Fibroblast of skin of left biceps (primary cell): ENCODE measurements around the gene C2CD2.
"Not testable (repeated sequence)": the region's sequence is repeated elsewhere in the genome, so short reads cannot be mapped to it uniquely, and the experiment has no call there.

ENCODE experiments used
- DNase-seq, 2 experiments: peaks; one replicate each; pipeline ENCODE4 v3.0.0-alpha.2; 2013; ENCODE audit warnings: low read depth in 2 of 2

C2CD2 gene

GRCh38 chr21:41975391-41976272 lies 21.8 kb upstream of the C2CD2 start:
- no peak for DNase-seq

DNA sequence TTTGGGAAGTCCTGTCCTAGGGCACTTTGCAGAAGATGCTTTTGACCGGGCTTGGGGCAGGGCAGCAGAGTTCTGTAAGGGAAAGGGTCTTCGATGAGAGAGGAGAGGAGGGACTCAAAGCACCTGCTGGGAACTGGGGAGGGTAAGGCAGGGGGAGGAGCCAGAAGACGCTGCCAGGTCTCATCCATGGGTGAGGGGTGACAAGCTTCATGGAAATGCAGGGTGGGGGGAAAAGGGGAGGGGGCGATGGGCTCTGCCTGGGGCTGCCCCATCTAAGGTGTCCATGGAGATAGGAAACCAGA lies 20.9 kb upstream of the C2CD2 start:
- DNase-seq, result no peak

DNA sequence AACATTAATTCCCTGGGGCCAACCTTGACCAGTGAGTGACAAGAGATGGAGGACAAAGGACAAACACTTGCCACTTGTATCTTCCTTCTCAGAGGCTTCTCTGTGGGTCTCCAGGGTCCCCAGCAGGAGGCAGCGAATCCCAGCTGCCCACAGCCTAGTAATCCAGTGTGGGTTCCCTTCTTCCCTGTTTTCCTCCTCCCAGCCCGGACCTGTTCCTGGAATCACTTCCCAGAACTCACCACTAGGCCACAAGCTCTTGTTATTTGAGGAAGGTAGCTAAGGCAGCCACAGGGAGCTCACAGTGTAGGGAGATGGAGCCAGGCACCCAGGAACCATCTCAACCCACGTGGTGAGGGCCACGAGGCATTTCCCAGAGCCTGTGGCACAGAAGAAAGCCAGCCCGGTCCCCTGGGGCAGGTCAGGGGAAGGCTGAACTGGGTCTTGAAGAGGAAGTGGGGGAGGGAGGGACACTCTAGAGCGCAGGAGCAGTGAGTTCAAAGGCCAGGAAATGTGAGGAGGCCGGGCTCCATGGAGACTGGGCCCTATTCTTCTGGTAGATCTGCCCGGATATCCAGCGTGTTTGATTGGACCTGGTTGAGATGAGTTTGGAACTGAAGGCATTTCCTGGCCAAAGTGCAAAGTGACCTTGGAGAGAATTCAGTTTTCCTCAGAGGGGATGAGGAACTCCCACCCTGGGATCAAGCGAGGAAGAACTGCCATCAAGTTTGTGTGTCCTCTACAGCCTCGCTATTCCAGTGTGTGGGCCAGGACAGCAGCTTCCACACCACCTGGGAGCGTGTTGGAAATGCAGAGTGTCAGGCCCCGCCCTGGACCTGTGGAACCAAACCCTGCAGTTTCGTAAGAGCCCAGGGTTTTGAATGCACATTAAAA lies 20.3 kb upstream of the C2CD2 start:
- DNase-seq, result no peak

- no peak for DNase-seq
Measured at GRCh38 chr21:41973427-41973831, 19.6 kb upstream of the C2CD2 start.

- DNase-seq, result no peak
Measured at GRCh38 chr21:41972511-41973205, 18.8 kb upstream of the C2CD2 start.

- no peak for DNase-seq
Measured at GRCh38 chr21:41971891-41972290, 18.1 kb upstream of the C2CD2 start.

GRCh38 chr21:41970751-41971653 lies 17.2 kb upstream of the C2CD2 start:
- DNase-seq, result no peak

- DNase-seq, result no peak
Measured at GRCh38 chr21:41970106-41970391, 16.2 kb upstream of the C2CD2 start.

DNA sequence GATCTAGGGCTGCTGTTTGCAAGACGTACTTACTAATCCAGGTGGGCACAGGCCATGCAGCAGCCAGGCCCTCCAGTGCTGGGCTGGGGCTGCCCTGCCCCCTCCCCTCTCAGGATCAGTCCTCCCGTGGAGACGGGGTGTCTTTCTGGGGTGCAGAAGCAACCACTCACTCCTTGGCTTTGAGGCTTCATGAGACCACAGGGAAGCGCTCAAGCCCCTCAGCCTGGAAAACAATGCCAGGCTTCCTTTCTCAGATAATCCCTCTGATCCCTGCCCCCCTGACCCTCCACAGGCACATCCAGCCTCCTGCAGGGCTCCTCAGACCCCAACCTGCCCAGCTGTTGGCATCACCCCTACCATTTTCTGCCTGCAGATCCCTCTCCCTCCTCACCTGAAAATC lies 13.9 kb upstream of the C2CD2 start:
- DNase-seq, result no peak

DNA sequence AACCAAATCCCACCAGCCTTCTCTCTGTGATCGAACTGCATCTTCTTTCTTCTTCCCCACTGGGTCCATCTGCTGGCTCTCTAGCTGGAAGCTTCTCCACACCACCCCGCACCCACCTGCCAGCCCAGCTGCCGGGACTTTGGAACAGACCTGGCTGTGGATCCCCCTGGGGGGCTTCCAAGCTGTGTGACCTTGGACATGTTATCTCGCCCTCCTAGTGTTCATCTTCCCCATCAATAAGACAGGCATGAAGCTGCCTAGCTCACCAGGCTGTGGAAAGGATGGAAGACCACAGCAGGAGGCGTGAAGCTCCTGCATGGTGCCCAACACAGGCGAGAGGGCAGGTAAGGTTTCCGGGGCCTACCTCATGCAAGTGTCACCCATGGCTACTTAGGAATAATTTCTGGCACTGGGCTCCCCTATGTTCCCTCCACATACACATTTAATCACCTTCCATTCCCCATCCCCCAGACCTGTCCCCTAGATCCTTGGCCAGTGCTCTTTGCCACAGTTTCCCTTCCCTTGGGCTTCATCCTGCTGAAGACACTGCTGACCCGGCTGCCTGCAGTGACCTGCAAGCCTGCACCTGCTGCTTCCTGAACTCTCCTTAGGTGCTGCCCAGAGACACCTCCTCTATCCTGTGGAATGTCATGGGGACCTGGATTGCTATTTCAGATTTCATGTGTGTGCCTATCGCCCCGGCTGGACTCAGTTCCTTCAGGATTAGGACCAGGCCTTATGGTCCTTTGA lies 13.2 kb upstream of the C2CD2 start:
- DNase-seq, result no peak

DNA sequence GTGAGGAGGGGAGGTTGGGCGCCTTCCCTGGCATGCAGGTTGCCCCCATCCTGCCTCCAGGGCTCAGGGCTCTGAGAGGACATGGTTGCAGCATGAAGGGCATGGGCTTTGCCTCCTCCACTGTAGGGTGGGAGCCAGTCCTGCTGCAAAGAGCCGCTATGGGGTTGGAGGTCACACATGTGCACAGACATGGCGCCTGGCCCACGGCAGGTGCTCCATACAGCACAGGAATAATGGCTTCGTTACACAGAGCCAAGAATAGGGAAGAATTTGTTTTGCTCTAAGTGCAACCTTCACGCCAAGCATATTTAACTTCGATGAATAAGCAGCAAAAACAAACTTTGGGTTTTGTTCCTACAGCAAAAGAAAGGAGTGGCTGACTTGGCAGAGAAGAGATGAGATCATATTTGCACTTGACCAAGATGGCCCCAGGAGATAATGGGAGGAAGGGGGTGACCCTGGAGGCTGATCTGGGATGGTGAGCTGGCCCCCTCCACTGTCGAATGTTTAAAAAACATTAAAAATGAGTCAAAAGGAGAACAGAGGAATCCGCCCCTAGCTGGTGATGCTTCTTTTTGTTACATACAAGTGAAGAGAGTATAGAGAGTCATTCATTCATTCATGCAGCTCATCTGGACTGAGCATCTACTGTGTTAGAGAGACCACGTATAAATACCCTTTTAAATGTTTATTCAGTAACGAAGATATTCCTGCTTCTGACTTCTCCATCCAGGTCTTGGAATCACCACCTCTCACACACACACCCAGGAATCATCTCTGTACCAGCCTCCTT lies 12.4 kb upstream of the C2CD2 start:
- no peak for DNase-seq

- DNase-seq, result no peak
Measured at GRCh38 chr21:41965461-41966013, 11.7 kb upstream of the C2CD2 start.

GRCh38 chr21:41965045-41965444 lies 11.2 kb upstream of the C2CD2 start:
- DNase-seq, result no peak

GRCh38 chr21:41964171-41964570 lies 10.4 kb upstream of the C2CD2 start:
- DNase-seq, result no peak

DNA sequence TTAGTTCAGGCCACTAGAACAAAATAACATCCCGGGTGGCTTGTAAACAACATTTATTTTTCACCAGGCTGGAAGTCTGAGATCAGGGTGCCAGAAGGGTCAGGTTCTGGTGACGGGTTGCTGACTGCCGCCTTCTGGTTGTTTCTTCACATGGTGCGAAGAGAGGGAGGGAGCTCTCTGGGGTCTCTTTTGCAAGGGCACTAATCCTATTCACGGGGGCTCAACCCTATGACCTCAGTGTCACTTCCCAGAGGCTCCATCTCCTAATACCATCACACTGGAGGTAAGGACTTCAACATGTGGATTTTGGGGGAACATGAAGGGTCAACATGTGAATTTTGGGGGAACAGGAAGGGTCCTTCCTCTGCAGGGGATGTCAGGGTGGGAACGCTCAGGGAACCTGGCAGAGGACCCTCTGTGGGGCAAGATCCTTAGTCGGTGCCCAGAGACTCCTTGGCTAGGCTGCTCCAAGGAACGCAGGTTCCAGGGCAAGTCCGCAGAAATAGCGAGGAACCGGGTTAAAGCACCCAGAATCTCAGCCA lies 8.7 kb upstream of the C2CD2 start:
- no peak for DNase-seq

GRCh38 chr21:41961753-41962152 lies 7.9 kb upstream of the C2CD2 start:
- DNase-seq, result no peak

- DNase-seq, result no peak
Measured at GRCh38 chr21:41961282-41961701, 7.5 kb upstream of the C2CD2 start.

DNA sequence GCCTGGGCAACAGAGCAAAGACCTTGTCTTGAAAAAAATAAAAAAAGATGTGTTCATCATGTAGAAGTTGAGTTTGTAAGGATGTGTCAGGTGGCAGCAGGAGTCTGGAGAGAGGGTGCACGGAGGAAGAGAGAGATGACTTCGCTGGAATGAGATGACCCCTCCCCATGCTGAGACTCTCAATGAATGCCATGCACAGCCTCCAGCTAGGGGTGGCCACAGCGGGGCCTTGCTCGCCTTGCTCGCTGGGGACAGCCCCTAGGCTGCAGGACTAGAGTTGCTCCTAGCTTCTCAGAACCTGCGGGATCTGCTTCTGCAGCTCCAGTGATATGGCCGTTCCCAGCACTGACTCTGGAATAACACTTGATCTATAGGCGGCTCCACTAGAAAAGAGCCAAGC lies 6.6 kb upstream of the C2CD2 start:
- DNase-seq, result no peak

DNA sequence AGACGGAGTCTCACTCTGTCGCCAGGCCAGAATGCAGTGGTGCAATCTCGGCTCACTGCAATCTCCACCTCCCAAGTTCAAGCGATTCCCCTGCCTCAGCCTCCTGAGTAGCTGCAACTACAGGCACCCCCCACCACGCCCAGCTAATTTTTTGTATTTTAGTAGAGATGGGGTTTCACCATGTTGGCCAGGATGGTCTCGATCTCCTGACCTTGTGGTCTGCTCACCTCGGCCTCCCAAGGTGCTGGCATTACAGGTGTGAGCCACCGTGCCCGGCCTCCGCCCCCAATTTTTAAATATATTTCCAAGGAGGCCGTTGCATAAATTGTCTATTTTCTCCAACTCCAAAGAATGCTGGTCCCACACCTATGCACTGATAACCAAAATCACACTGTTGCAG lies 5.9 kb upstream of the C2CD2 start:
- not testable (repeated sequence) for DNase-seq
